Ovary (tissue), 3 donors: Measurements from ENCODE around the gene WBP2.

ENCODE experiments used
- CTCF ChIP-seq, 3 donors: fragments of 450-650 bp in 2 of 3; fragments of 200-600 bp in 1 of 3; IDR thresholded peaks; one replicate each; pipeline versions ENCODE4 v1.5.1 to v1.8.0; 2016 to 2022; ENCODE audit warnings: antibody characterized with exemption in 3 of 3, mild to moderate bottlenecking in 1 of 3
- EP300 ChIP-seq: sonication (generic); formaldehyde crosslinking; IDR thresholded peaks from one replicate; pipeline ENCODE4 v1.6.1; 2017; ENCODE audit warnings: antibody characterized with exemption
- donor health status: DM: no; HTN: no; CAD: no.

GRCh38 chr17:75896415-75897159 lies 41.5 kb upstream of the WBP2 start, which contains the start of gene TRIM65:
- no peak for TF ChIP-seq EP300
- TF ChIP-seq CTCF (IDR thresholded peaks at IDR 0.05), result peak in 2 of 3 donors; percentile 51 to 78
